ENCODE results near the gene DOCK9.

The DOCK9 gene

DNA sequence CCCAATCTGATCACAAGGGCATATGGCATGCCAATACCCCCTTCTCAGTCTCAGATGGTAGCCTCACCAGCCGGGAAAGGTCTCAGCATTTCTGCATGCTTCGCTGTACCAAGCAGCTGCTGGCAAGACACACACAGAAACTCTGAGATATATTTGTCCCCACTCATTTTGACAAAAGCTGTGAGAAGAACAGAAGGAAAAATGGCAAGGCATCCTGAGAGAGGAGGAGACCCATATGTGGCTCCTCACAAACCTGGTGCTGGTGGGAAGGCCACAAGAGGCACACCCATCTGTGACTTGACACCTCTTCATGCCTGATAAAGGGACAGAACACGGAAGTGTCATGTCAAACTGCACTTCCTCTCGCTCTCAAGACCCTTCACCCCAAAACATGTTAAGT is 36.7 kb upstream of the DOCK9 start:
- Histone ChIP-seq H3K9me3 (ENCODE audit: severe bottlenecking) (no peaks in the 10 kb centered on the region), H3K4me3 (ENCODE audit: low read depth, low read length) (no peak overlapping the region), H3K27ac (no peak overlapping the region), H3K27me3 (ENCODE audit: insufficient read depth, low read depth, severe bottlenecking) (no peaks in the 10 kb centered on the region), H3K36me3 (no peaks in the 10 kb centered on the region)
- no peak for DNase-seq
- TF ChIP-seq, protein P1, sequence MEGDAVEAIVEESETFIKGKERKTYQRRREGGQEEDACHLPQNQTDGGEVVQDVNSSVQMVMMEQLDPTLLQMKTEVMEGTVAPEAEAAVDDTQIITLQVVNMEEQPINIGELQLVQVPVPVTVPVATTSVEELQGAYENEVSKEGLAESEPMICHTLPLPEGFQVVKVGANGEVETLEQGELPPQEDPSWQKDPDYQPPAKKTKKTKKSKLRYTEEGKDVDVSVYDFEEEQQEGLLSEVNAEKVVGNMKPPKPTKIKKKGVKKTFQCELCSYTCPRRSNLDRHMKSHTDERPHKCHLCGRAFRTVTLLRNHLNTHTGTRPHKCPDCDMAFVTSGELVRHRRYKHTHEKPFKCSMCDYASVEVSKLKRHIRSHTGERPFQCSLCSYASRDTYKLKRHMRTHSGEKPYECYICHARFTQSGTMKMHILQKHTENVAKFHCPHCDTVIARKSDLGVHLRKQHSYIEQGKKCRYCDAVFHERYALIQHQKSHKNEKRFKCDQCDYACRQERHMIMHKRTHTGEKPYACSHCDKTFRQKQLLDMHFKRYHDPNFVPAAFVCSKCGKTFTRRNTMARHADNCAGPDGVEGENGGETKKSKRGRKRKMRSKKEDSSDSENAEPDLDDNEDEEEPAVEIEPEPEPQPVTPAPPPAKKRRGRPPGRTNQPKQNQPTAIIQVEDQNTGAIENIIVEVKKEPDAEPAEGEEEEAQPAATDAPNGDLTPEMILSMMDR (IDR thresholded peaks at IDR 0.05; ENCODE audit: low read depth, low read length) = no peak

DNA sequence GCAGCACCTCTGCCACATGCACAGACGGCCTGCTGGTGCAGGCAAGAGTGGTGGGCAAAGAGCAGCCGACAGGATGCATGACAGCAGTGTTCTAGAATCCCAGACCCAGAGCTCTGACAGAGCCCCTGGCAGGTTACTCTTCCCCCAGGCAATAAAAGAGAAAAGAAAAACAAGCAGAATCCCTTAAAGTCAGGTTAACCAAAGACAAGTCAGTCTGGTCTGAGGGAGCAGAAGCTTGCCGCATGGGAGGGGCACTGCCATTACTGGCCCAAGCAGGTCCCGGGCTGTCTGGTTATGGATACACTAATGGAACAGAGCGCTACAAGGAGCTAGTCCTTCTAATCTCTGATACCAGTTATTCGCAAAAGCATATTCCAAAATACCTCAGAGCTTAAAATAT is 36.1 kb upstream of the DOCK9 start:
- no peaks in the 10 kb centered on the region for H3K27me3 ChIP-seq (ENCODE audit: insufficient read depth, low read depth, severe bottlenecking)
- no peak overlapping the region for H3K27ac ChIP-seq
- no peaks in the 10 kb centered on the region for H3K36me3 ChIP-seq
- TF ChIP-seq, protein P1 (IDR thresholded peaks at IDR 0.05; ENCODE audit: low read depth, low read length) = no peak
- no peak overlapping the region for H3K4me3 ChIP-seq (ENCODE audit: low read depth, low read length)
- H3K9me3 ChIP-seq (ENCODE audit: severe bottlenecking) = no peaks in the 10 kb centered on the region
- DNase-seq = no peak

DNA sequence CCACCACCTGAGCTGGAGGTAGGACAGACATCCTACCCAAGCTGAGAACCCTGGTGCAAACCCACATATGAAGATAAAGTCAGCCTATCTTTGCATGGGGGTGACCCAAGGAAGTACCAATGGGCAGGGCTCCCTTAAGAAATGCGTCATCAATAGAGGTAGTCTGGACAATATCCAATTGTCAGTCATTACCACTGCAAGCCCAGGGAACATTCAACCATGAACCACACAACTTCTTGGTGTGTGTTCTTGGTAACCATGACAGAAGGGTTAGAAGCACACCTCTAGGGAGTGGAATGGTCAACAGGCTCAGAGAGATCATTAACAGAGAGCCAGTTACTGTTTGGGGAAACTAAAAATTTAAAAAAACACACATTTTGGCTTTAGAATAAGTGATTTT is 34.7 kb upstream of the DOCK9 start:
- no peak overlapping the region for H3K4me3 ChIP-seq (ENCODE audit: low read depth, low read length)
- no peaks in the 10 kb centered on the region for H3K36me3 ChIP-seq
- H3K27ac ChIP-seq = no peak overlapping the region
- no peaks in the 10 kb centered on the region for H3K27me3 ChIP-seq (ENCODE audit: insufficient read depth, low read depth, severe bottlenecking)
- DNase-seq = no peak
- no peaks in the 10 kb centered on the region for H3K9me3 ChIP-seq (ENCODE audit: severe bottlenecking)
- TF ChIP-seq, protein P1 (IDR thresholded peaks at IDR 0.05; ENCODE audit: low read depth, low read length) = no peak

DNA sequence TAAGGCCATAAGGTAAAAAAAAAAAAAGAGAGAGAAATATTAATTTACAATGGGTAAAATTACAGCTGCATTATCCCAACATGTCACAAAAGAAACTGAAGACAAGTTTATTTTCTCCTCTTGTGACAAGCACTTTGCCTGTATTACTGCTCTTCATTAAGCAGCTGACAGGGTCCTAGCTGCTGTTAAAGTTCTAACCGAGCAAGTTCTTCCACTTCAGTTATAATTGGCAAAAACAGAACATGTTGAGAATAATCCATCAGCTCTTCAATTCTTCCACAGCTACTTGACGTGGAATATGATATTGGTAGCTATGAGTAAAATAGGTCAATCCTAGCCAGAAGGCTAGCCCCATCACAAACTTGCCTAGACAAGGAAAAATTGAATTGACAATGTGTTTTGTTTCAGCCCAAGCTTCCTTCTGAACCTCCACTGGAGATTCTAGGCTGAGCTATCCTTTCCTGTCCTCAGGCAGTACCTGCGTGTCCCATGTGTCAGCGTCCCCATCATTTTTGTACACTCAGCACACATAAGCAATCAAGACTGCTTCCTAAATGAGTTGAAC is 32.2 kb upstream of the DOCK9 start:
- no peaks in the 10 kb centered on the region for H3K9me3 ChIP-seq (ENCODE audit: severe bottlenecking)
- H3K27me3 ChIP-seq (ENCODE audit: insufficient read depth, low read depth, severe bottlenecking) = no peaks in the 10 kb centered on the region
- TF ChIP-seq, protein P1 (IDR thresholded peaks at IDR 0.05; ENCODE audit: low read depth, low read length) = no peak
- H3K4me3 ChIP-seq (ENCODE audit: low read depth, low read length) = no peak overlapping the region
- no peak for DNase-seq
- no peak overlapping the region for H3K27ac ChIP-seq
- H3K36me3 ChIP-seq = no peaks in the 10 kb centered on the region

DNA sequence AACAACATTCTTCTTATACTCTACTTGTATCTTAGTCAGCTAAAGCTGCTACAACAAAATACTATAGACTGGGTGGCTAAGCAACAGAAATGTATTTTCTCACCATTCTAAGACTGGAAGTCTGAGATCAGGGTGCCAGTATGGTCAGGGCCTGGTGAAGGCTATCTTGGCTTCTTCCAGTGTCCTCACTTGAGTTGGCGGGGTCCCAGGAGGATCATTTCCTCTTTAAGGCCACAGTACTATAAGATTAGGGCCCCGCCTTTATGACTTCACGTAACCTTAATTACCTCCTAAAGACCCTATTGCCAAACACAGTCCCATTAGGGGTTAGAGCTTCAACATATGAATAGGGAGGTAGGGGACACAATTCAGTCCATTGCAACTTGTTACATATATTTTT is 30.7 kb upstream of the DOCK9 start:
- Histone ChIP-seq H3K36me3 (no peaks in the 10 kb centered on the region), H3K9me3 (ENCODE audit: severe bottlenecking) (no peaks in the 10 kb centered on the region), H3K4me3 (ENCODE audit: low read depth, low read length) (no peak overlapping the region), H3K27me3 (ENCODE audit: insufficient read depth, low read depth, severe bottlenecking) (no peaks in the 10 kb centered on the region), H3K27ac (no peak overlapping the region)
- no peak for DNase-seq
- TF ChIP-seq, protein P1 (IDR thresholded peaks at IDR 0.05; ENCODE audit: low read depth, low read length) = no peak

DNA sequence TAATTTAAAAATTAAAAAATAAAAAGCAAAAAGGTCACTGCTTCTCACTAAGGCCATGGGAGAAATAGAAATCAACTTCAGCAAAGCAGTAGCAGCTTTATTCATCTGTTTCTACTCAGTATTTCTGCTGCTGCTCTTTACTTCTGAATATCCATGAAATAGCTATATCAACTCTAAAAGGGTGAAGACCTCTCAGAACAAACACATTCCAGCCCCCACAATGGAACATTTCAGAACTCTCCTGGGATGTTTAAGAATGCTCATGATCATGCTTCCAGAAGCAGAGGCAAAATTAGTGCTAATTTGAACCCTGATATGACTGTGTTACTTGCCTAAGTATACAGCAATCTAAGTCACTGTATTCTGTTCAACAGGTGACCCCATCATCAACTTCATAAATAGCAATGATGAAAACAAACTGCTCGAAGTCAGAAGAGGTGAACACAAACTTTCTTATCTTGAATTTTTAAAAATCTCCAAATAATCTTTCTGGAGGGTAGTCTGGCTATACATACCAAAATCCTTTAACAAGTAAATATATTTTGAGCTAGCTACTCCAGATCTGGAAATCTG is 29.6 kb upstream of the DOCK9 start:
- no peaks in the 10 kb centered on the region for H3K9me3 ChIP-seq (ENCODE audit: severe bottlenecking)
- TF ChIP-seq, protein P1 (IDR thresholded peaks at IDR 0.05; ENCODE audit: low read depth, low read length) = no peak

More for the DNA sequence above, 29.6 kb upstream of the DOCK9 start:
- H3K27me3 ChIP-seq (ENCODE audit: insufficient read depth, low read depth, severe bottlenecking) = no peaks in the 10 kb centered on the region
- H3K27ac ChIP-seq = no peak overlapping the region
- H3K4me3 ChIP-seq (ENCODE audit: low read depth, low read length) = no peak overlapping the region
- no peak for DNase-seq
- no peaks in the 10 kb centered on the region for H3K36me3 ChIP-seq
